ENCODE measurements around the gene S100A2. TPM values are rescaled to one million over a fixed set of nuclear protein-coding genes. Genes with fewer than 3 reads are reported as not detected.

The S100A2 gene
- total RNA-seq = 2.4 and 4.0 TPM in 2 replicates

GRCh38 chr1:153565529-153566374 is at the start of gene S100A2:
TSS of gene S100A2 (minus strand) at chr1:153565844. CDS start at chr1:153563877, 1,967 bp downstream.

DNA sequence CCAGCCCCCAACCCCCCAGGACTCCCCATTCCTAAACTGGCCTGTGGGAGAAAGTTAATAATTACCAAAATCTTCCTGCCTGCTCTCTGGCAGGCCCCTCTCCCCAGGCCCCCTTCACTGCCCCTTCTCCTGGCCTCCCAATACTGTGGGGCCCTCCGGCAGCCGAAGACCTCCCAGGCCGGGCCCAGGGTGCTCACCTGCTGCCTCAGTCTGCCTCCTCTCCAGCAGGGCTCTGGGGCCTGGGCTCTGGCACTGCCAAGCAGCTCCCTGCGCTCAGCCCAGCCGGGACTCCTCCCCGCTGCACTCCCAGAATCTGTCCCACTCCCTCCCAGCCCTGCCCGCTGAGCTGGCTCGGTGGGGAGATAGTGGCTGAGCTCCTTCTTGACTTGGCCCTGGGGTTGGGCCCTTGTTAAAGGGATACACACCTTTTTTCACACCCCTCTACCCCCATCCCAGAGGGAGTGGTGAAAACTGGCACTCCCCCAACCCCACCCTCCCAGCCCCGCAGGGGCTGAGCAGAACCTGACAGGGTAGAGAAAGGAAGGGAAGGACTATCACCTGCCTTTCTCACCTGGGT is 47.2 kb upstream of the S100A2 start, which contains the start of gene S100A16:
TSS of gene S100A16 (minus strand) at position 383 of the 577 bp plus-strand sequence. CDS start 4,986 bp downstream, outside the sequence.

GRCh38 chr1:153548722-153549688 is 16.6 kb downstream of the S100A2 start, which contains the start of gene S100A3:
TSS of gene S100A3 (minus strand) at chr1:153549258. CDS start at chr1:153548485, 773 bp downstream.

GRCh38 chr1:153545067-153546055 is 20.3 kb downstream of the S100A2 start, which contains the start of gene S100A4:
TSS of gene S100A4 (minus strand) at chr1:153545806. CDS start at chr1:153544794, 1,012 bp downstream.

DNA sequence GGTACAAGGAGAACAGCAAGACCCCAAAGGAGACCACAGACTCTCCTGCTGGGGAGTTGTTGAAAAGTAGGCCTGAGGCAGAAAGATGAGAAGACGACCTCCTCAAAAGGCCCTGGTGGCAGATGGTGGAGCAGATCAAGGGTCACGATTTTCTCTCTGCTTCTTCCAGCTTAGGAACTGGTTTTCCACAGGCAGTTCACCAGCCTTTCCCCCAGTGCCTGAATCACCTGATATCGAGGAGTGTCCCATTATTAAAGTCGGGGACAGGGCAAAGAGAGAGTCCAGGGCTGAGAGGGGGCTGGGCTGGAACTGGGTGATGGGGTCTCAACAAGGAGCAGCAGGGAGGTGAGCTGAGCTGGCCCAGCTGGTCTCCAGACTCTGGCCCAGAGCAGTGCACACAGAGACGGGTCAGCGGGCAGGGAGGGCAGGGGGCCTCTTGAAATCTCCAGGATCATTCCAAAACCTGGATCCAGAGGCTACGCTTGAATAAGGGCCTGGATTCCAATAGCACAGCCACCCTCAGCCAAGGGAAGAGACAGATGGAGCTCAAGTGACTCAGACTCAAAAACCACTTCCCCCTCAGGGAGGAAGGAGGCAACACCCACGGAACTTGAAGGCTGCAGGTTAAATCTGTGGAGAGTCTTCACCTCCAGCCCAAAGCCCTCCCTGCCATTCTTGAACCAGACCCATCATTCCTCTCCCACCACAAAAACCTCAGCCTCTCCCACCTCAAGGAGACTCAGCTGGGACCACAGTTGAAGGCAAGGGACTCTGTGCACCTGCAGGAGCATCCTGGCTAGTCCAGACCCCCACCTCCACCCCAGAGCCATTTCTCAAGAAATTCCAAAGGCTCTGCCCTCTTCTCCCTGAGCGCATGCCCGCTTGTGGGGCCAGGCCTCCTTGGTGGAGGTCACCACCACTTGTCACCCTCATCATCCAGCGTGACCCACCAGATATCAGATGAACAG is 25.0 kb downstream of the S100A2 start, which contains the start of gene S100A5:
TSS of gene S100A5 (minus strand) at position 541 of the 968 bp plus-strand sequence. CDS start 743 bp downstream, outside the sequence.

GRCh38 chr1:153535242-153536011 is 30.2 kb downstream of the S100A2 start, which contains the start of gene S100A6:
TSS of gene S100A6 (minus strand) at chr1:153535991. CDS start at chr1:153535339, 652 bp downstream.

Other genes starting within 250 kb of the S100A2 start
- not detected in 2 replicates for gene PGLYRP4, start 217.0 kb downstream of the S100A2 start, total RNA-seq
- 0.19 TPM in 1 of 2 replicates, not detected in the other for gene S100A9, start 208.0 kb downstream of the S100A2 start, total RNA-seq
- gene S100A12, start 190.2 kb downstream of the S100A2 start, total RNA-seq = not detected in 2 replicates
- not detected in 2 replicates for gene S100A8, start 174.8 kb downstream of the S100A2 start, total RNA-seq
- gene S100A7A, start 149.3 kb downstream of the S100A2 start, total RNA-seq = not detected in 2 replicates
- gene S100A7, start 105.2 kb downstream of the S100A2 start, total RNA-seq = not detected in 2 replicates
- 2,220 and 2,797 TPM in 2 replicates for gene S100A6, start 29.9 kb downstream of the S100A2 start, total RNA-seq
- gene S100A5, start 24.9 kb downstream of the S100A2 start, total RNA-seq = 0.26 and 0.62 TPM in 2 replicates
- 462 and 473 TPM in 2 replicates for gene S100A4, start 20.0 kb downstream of the S100A2 start, total RNA-seq
- gene S100A3, start 16.6 kb downstream of the S100A2 start, total RNA-seq = 8.1 and 13.3 TPM in 2 replicates
- 250 and 256 TPM in 2 replicates for gene S100A16, start 47.3 kb upstream of the S100A2 start, total RNA-seq
- gene S100A14, start 50.5 kb upstream of the S100A2 start, total RNA-seq = 0.25 and 0.26 TPM in 2 replicates
- gene S100A13, start 61.7 kb upstream of the S100A2 start, total RNA-seq = 239 and 295 TPM in 2 replicates
- gene S100A1, start 62.6 kb upstream of the S100A2 start, total RNA-seq = 0.19 TPM in 1 of 2 replicates, not detected in the other
- gene CHTOP, start 68.2 kb upstream of the S100A2 start, total RNA-seq = 27.0 and 30.2 TPM in 2 replicates
- 63.5 and 64.7 TPM in 2 replicates for gene SNAPIN, start 92.9 kb upstream of the S100A2 start, total RNA-seq
- gene ILF2, start 105.1 kb upstream of the S100A2 start, total RNA-seq = 137 and 150 TPM in 2 replicates
- gene NPR1, start 112.8 kb upstream of the S100A2 start, total RNA-seq = 1.2 and 1.9 TPM in 2 replicates
- 26.2 and 31.3 TPM in 2 replicates for gene INTS3, start 162.2 kb upstream of the S100A2 start, total RNA-seq
- 10.7 and 11.6 TPM in 2 replicates for gene SLC27A3, start 209.6 kb upstream of the S100A2 start, total RNA-seq